B cell (primary cell): ENCODE data around the gene RBM4B. TPM values are rescaled to one million over a fixed set of nuclear protein-coding genes. Genes with fewer than 3 reads are reported as not detected.

Source experiments
- ATAC-seq: fragments of 200-7000 bp; cut with Tn5 transposase; one replicate; pipeline ENCODE4 v1.10.0; 2021; ENCODE audit warnings: low read depth, mild to moderate bottlenecking, moderate number of reproducible peaks, moderate library complexity
- CTCF ChIA-PET: fragments of 350-600 bp; sonication (Branson Sonifier 250); formaldehyde crosslinking; loops from one replicate; lab custom pipeline; 2021; ENCODE audit warnings: antibody characterized with exemption, inconsistent platforms; lab: Charles Lee
- POLR2A ChIA-PET: fragments of 350-600 bp; sonication (Branson Sonifier 250); formaldehyde crosslinking; loops from one replicate; lab custom pipeline; 2021; ENCODE audit warnings: antibody characterized with exemption; lab: Charles Lee
- DNase-seq: peaks from one replicate; pipeline ENCODE4 v3.0.0; 2013
- H2AFZ ChIP-seq: 2 replicates; pipeline ENCODE4 v1.6.1; 2012; ENCODE audit warnings: mild to moderate bottlenecking, low read depth, low read length; ENCODE audit not compliant: insufficient read depth, poor library complexity, severe bottlenecking
- H3K27ac ChIP-seq, 2 donors: 1 replicate in 1 of 2; 2 replicates in 1 of 2; pipeline ENCODE4 v1.5.1; 2012 to 2013; ENCODE audit warnings: low read length in 2 of 2, mild to moderate bottlenecking in 2 of 2, moderate library complexity in 1 of 2
- H3K27me3 ChIP-seq, 4 experiments: fragments of 200-600 bp in 1 of 4; sonication (generic) in 1 of 4; replicated peaks in 1 of 4; 1 replicate in 2 of 4; 2 replicates in 2 of 4; pipeline versions ENCODE4 v1.6.1 to v1.7.0; 2013 to 2016; ENCODE audit warnings: low read length in 3 of 4, mild to moderate bottlenecking in 2 of 4, mixed read lengths in 1 of 4, moderate library complexity in 1 of 4; ENCODE audit not compliant: insufficient read depth in 4 of 4, control insufficient read depth in 3 of 4; ENCODE audit errors: control extremely low read depth in 1 of 4
- H3K36me3 ChIP-seq, 2 experiments: replicated peaks in 1 of 2; 1 replicate in 1 of 2; 2 replicates in 1 of 2; pipeline versions ENCODE4 v1.6.1 to v1.7.1; 2013; ENCODE audit warnings: low read length in 1 of 2; ENCODE audit not compliant: insufficient read depth in 2 of 2, control insufficient read depth in 1 of 2; ENCODE audit errors: control extremely low read depth in 1 of 2, extremely low read depth in 1 of 2
- H3K4me1 ChIP-seq, 2 donors: fragments of 200-600 bp in 1 of 2; sonication (generic) in 1 of 2; 1 replicate in 1 of 2; 2 replicates in 1 of 2; pipeline versions ENCODE4 v1.5.1 to v1.6.1; 2013 to 2017; ENCODE audit warnings: low read length in 2 of 2; ENCODE audit not compliant: control insufficient read depth in 2 of 2, insufficient read depth in 2 of 2
- H3K4me2 ChIP-seq: replicated peaks from 2 replicates; pipeline ENCODE3; 2012; ENCODE audit warnings: mild to moderate bottlenecking, low read depth, low read length; ENCODE audit not compliant: poor library complexity, severe bottlenecking
- H3K4me3 ChIP-seq, 5 experiments: fragments of 200-600 bp in 1 of 5; sonication (generic) in 1 of 5; 1 replicate in 3 of 5; 2 replicates in 2 of 5; pipeline versions ENCODE4 v1.5.1 to v1.7.0; 2011 to 2016; ENCODE audit warnings: low read length in 4 of 5, mild to moderate bottlenecking in 4 of 5, low read depth in 2 of 5, control low read depth in 1 of 5, moderate library complexity in 1 of 5; ENCODE audit not compliant: insufficient read depth in 1 of 5; ENCODE audit errors: control extremely low read depth in 1 of 5, extremely low read depth in 1 of 5
- H3K79me2 ChIP-seq: fragments of 200-600 bp; sonication (generic); one replicate; pipeline ENCODE4 v1.6.0; 2016; ENCODE audit warnings: low read length; ENCODE audit not compliant: control insufficient read depth, insufficient read depth
- H3K9ac ChIP-seq: fragments of 200-600 bp; sonication (generic); 2 replicates; pipeline ENCODE4 v1.6.1; 2017; ENCODE audit warnings: mild to moderate bottlenecking, low read length, moderate library complexity
- H3K9me3 ChIP-seq, 3 donors: one replicate each; pipeline versions ENCODE4 v1.6.1 to v1.7.1; 2013; ENCODE audit warnings: low read length in 2 of 3; ENCODE audit not compliant: control insufficient read depth in 2 of 3, insufficient read depth in 1 of 3; ENCODE audit errors: control extremely low read depth in 1 of 3
- H4K20me1 ChIP-seq: 2 replicates; pipeline ENCODE4 v1.6.0; 2012; ENCODE audit warnings: mild to moderate bottlenecking, low read length; ENCODE audit not compliant: insufficient read depth, control insufficient read depth, poor library complexity, severe bottlenecking
- H3K27ac Mint-ChIP-seq: one replicate; pipeline ENCODE4 v1.8.0; 2021; ENCODE audit warnings: mixed read lengths
- H3K27me3 Mint-ChIP-seq: one replicate; pipeline ENCODE4 v1.8.0; 2021; ENCODE audit warnings: mixed read lengths
- H3K4me1 Mint-ChIP-seq: one replicate; pipeline ENCODE4 v1.8.0; 2021; ENCODE audit warnings: mixed read lengths
- H3K4me3 Mint-ChIP-seq: one replicate; pipeline ENCODE4 v1.8.0; 2021; ENCODE audit warnings: mixed read lengths
- H3K9me3 Mint-ChIP-seq: one replicate; pipeline ENCODE4 v1.8.0; 2022; ENCODE audit warnings: mixed read lengths; ENCODE audit not compliant: insufficient read depth
- CTCF ChIP-seq: fragments of 200-600 bp; IDR thresholded peaks from one replicate; pipeline ENCODE4 v1.8.0; 2022; ENCODE audit warnings: antibody characterized with exemption, mild to moderate bottlenecking
- EZH2 ChIP-seq: IDR thresholded peaks from 2 replicates; pipeline ENCODE4 v1.6.1; 2012; ENCODE audit warnings: borderline replicate concordance, low read depth, mild to moderate bottlenecking, moderate library complexity, low read length; ENCODE audit not compliant: insufficient read depth, poor library complexity, severe bottlenecking
- WGBS: methylation state at CpG from one replicate; pipeline ENCODE4 v1.1.5; 2013; ENCODE audit warnings: missing lambda C conversion rate; ENCODE audit not compliant: insufficient coverage; 5-methylcytosine and 5-hydroxymethylcytosine counted together
- intact Hi-C: fragments of 100-400 bp; cut with micrococcal nuclease; formaldehyde crosslinking; loops from one replicate; pipeline ENCODE4 v1.10.0; 2022
- polyA plus RNA-seq: library from polyadenylated mRNA; depleted of rRNA; stranded (reverse); fragments of >200 nt; gene quantifications from 2 replicates; pipeline ENCODE4 v1.2.3, GENCODE V29; 2012
- total RNA-seq, 2 donors: library from RNA; stranded (reverse); fragments of 120-200 nt in 1 of 2; gene quantifications; 1 replicate in 1 of 2; 2 replicates in 1 of 2; pipeline versions ENCODE4 v1.2.3 to v1.2.4, GENCODE V29; 2013 to 2022

RBM4B gene
- total and polyA plus RNA-seq, 2 donors (not counting 1 experiment from before 2014, with no cell fraction given): 33.2 to 61.3 TPM

DNA sequence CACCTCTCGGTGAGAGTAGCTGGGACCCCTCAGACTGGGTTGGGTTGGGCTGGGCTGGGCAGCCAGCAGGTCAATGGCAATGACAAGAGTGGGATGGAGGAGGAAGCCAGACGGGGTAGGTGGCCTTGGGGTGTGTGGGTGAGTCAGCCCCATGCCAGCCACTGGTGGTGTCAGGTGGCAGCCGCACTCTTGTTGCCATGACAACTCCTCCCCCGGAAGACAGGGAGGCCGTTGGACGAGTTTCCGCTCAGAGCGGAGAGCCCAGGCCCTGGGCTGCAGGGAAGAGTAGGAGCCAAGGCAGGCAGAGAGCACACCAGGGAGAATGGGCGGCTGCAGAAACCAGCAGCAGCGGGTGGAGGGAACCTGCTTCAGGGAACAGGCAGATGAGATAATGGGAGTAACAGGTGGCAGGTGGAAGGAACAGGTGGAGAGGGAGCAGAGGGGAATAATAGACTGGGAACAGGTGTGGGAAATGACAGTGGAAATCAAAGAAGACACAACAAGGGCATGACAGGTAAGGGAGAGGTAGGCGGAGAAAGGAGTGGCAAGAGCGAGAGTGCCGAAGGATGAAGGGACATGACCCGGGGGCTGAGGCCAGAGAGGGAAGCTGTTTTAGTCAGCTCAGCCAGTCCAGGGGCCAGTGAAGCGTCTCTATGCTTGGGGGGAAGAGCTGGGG, 42.7 kb upstream of the RBM4B start:
- TF ChIP-seq CTCF: no peak
- TF ChIP-seq EZH2: no peak
- ChIA-PET POLR2A (no interaction called here), CTCF (no interaction called here)
- H3K27ac ChIP-seq: no peak overlapping the region
- H3K4me2 ChIP-seq: no peak overlapping the region
- H3K27ac Mint-ChIP-seq: no peak overlapping the region
- no peaks in the 10 kb centered on the region for H4K20me1 ChIP-seq
- H3K4me3 Mint-ChIP-seq: no peak overlapping the region
- peaks cover 0 to 20% (median under 1%) of the 10 kb centered on the region in 4 experiments for H3K27me3 ChIP-seq
- H3K9me3 Mint-ChIP-seq: no peaks in the 10 kb centered on the region
- H2AFZ ChIP-seq: no peak overlapping the region
- no peak overlapping the region for H3K9ac ChIP-seq
- no peaks in the 10 kb centered on the region for H3K4me1 ChIP-seq
- peaks cover 28% of the 10 kb centered on the region for H3K27me3 Mint-ChIP-seq
- ATAC-seq (no peak), DNase-seq (no peak)
- H3K79me2 ChIP-seq: no peaks in the 10 kb centered on the region
- intact Hi-C loops: no loop called here
- no peaks in the 10 kb centered on the region for H3K9me3 ChIP-seq
- no peak overlapping the region for H3K4me3 ChIP-seq
- no peaks in the 10 kb centered on the region for H3K36me3 ChIP-seq
- no peaks in the 10 kb centered on the region for H3K4me1 Mint-ChIP-seq
- 70% methylated on average over 14 of the region's 15 CpGs for WGBS

GRCh38 chr11:66719111-66719872, 41.6 kb upstream of the RBM4B start:
- ChIA-PET CTCF (no interaction called here), POLR2A (no interaction called here)
- Mint-ChIP-seq H3K4me3 (no peak overlapping the region), H3K27me3 (peaks cover 28% of the 10 kb centered on the region), H3K27ac (no peak overlapping the region), H3K4me1 (no peaks in the 10 kb centered on the region), H3K9me3 (no peaks in the 10 kb centered on the region)
- no peak overlapping the region for H3K27ac ChIP-seq
- DNase-seq: no peak
- no peak overlapping the region for H3K4me3 ChIP-seq
- intact Hi-C loops: no loop called here
- no peaks in the 10 kb centered on the region for H3K36me3 ChIP-seq
- 86% methylated on average over 8 of the region's 8 CpGs for WGBS
- no peak overlapping the region for H2AFZ ChIP-seq
- no peaks in the 10 kb centered on the region for H3K4me1 ChIP-seq
- TF ChIP-seq EZH2 (no peak), CTCF (no peak)
- H3K27me3 ChIP-seq: peaks cover 0 to 13% (median 0%) of the 10 kb centered on the region in 4 experiments
- no peaks in the 10 kb centered on the region for H3K79me2 ChIP-seq
- H3K9ac ChIP-seq: no peak overlapping the region
- no peak for ATAC-seq
- no peaks in the 10 kb centered on the region for H3K9me3 ChIP-seq
- H3K4me2 ChIP-seq: no peak overlapping the region
- H4K20me1 ChIP-seq: no peaks in the 10 kb centered on the region
